GM23338 (cell line): Measurements from ENCODE around the gene RFX3.

ENCODE experiments used
- JUNB ChIP-seq: IDR thresholded peaks from one replicate; pipeline ENCODE4 v1.6.1; 2016; ENCODE audit warnings: antibody characterized with exemption; ENCODE audit not compliant: unreplicated experiment
- TF ChIP-seq, protein P1 (sequence below), 2 experiments: fragments of 200-600 bp in 1 of 2; sonication (generic) in 1 of 2; conservative IDR thresholded peaks; 2 replicates each; pipeline versions ENCODE4 v1.5.1 to v1.6.1; 2016 to 2017; ENCODE audit warnings: antibody characterized with exemption in 2 of 2, low read depth in 2 of 2, mild to moderate bottlenecking in 2 of 2, moderate library complexity in 1 of 2

- TF ChIP-seq, protein P1, sequence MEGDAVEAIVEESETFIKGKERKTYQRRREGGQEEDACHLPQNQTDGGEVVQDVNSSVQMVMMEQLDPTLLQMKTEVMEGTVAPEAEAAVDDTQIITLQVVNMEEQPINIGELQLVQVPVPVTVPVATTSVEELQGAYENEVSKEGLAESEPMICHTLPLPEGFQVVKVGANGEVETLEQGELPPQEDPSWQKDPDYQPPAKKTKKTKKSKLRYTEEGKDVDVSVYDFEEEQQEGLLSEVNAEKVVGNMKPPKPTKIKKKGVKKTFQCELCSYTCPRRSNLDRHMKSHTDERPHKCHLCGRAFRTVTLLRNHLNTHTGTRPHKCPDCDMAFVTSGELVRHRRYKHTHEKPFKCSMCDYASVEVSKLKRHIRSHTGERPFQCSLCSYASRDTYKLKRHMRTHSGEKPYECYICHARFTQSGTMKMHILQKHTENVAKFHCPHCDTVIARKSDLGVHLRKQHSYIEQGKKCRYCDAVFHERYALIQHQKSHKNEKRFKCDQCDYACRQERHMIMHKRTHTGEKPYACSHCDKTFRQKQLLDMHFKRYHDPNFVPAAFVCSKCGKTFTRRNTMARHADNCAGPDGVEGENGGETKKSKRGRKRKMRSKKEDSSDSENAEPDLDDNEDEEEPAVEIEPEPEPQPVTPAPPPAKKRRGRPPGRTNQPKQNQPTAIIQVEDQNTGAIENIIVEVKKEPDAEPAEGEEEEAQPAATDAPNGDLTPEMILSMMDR (conservative IDR thresholded peaks at IDR 0.05; ENCODE audit: low read depth in 2 of 2): no peak
- TF ChIP-seq JUNB: no peak
Observed at GRCh38 chr9:3170819-3171218, 355.0 kb downstream of the RFX3 start.
